MV-4-11 (cell line): ENCODE results near the gene TBCD.
"Not testable (repeated sequence)": the region's sequence is repeated elsewhere in the genome, so short reads cannot be mapped to it uniquely, and the experiment has no call there.

Source experiments
- DNase-seq: peaks from one replicate; lab custom pipeline; 2025; lab: John Stamatoyannopoulos, UW

The TBCD gene

DNA sequence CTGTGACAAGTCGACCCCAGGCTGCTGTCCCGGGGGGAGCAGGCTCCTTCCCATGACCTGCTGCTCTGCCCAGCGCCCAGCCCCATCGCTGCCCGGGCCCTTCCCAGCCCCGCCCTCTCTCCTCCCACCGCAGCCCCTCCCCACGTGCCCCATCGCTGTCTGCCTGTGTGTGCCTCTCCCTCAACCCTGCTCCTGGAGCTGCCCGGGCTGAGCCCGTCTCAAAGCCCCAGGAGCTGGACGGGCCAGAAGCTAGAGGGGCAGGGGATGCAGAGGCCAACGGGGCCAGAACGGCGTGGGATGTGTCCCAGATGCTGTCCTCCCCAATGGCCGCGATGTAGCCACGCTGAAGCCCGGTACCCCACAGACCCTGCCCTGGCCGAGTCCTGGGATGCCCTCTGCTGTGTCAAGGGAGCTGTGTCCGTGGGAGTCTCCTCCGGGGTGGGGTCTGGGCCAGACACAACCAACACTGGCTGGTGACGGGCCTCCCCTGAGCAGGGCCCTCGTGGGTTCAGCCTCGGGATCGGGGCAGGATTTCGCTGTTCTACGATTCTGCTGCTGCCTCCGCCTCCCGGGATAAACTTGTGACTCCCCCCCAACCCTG, 206.2 kb downstream of the TBCD start:
- DNase-seq, result no peak

GRCh38 chr17:82959242-82959930, 207.5 kb downstream of the TBCD start:
- DNase-seq, result no peak

- no peak for DNase-seq
Measured at GRCh38 chr17:82959990-82960418, 208.1 kb downstream of the TBCD start.

GRCh38 chr17:82960419-82961271, 208.8 kb downstream of the TBCD start:
- DNase-seq, result no peak

GRCh38 chr17:82961366-82962162, 209.7 kb downstream of the TBCD start:
- no peak for DNase-seq

- DNase-seq, result peak; percentile 28
Measured at GRCh38 chr17:82962163-82962720, 210.4 kb downstream of the TBCD start.

DNA sequence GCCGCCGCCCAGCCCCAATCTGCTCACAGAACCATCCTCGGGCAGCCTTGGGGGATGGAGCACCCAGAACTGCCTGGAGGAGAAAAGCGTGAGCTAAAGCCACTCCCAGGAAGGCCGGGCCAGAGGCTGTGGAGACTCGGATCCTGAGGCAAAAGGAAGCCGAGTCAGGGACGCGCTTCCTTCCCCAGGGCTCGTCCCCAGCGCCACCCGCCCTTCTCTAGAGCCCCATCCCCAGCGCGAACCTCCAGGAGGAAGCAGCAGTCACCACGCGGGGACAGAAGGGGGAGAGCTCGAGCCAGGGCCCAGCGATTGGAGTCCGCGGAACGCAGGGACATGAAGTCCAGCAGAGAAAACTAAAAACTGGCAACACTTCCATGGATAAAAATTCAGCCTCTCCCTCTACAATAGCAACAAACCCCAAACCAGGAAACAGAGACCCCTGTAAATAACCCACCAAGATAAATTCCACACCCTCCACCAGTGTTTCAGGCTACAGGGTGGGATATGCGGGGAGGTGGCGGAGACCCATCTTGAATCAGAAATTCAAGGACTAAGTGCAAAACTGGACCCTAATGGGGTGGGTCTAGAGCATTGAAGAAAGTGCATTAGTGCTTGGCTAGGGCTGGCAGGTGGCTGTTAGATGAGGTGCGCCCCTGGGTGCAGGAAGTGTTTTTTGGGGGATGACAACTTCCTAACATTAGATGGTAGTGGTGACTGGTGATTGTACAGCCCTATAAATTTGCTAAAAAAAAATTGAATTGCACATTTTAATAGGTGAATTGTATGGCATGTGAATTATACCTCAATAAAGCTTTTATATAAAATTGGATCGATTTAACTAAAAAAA, 211.5 kb downstream of the TBCD start:
- DNase-seq, result peak; percentile 51

DNA sequence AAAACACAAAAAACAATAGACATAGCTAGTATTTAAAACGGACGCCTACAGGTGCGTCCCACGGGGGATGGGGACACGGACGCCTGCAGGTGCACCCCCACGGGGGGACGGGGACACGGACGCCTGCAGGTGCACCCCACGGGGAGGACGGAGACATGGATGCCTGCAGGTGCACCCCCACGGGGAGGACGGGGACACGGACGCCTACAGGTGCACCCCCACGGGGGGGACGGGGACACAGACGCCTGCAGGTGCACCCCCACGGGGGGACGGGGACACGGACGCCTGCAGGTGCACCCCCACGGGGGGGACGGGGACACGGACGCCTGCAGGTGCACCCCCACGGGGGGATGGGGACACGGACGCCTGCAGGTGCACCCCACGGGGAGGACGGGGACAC, 212.6 kb downstream of the TBCD start:
- DNase-seq, result not testable (repeated sequence)

DNA sequence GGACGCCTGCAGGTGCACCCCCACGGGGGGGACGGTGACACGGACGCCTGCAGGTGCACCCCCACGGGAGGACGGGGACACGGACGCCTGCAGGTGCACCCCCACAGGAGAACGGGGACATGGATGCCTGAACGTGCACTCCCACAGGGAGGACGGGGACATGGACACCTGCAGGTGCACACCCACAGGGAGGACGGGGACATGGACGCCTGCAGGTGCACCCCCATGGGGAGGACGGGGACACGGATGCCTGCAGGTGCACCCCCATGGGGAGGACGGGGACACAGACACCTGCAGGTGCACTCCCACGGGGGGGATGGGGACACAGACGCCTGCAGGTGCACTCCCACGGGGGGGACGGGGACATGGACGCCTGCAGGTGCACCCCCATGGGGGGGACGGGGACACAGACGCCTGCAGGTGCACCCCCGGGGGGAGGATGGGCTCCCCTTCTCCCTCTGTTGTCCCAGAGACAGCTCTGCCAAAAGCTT, 213.0 kb downstream of the TBCD start:
- no peak for DNase-seq

GRCh38 chr17:82965371-82965770, 213.5 kb downstream of the TBCD start:
- no peak for DNase-seq

DNA sequence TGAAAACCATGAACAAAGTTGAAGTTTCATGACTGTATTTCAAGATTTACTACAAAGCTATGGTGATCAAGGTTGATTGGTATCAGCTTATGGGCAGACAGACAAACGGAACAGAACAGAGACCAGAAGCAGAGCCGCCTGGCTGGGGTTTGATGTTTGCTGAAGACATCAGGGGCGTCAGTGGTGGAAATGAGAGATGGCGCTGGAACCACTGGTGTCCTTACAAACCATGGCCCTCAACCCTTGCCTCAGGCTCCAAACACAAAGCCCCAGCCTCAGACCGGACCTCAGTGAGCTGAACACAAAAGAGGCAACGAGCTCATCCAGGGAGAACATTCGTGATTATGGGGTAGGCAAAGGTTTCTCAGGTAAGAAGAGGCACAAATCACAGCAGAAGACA, 214.6 kb downstream of the TBCD start:
- no peak for DNase-seq

DNA sequence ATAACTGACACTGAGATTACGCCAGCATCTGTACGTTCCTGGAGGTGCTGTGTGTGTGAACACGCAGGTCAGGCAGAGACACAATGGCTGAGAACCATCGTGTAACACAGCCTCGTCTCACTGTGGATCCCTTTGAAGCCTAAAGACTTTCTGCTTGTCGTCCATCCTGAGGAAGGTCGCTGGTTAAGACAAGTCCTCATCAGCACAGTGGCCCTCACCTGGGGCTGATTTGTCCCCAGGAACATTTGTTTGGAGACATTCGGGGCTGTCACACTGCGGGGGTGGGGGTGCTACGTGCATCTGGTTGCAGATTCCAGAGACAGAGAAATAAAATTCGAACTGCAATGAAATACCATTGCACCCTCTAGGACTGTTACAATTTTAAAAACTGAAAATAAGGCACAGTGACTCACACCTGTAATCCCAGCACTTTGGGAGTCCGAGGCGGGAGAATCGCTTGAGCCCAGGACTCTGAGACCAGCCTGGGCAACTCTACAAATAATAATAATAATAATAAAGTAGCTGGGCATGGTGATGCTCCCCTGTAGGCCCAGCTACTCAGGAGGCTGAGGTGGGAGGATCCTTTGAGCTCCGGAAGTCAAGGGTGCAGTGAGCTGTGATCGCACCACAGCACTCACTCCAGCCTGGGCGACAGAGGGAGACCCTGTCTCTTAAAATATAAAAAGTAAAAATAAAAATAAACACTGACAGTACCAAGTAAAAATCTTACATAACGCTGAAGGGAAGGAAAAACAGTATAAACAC, 215.6 kb downstream of the TBCD start:
- no peak for DNase-seq

DNA sequence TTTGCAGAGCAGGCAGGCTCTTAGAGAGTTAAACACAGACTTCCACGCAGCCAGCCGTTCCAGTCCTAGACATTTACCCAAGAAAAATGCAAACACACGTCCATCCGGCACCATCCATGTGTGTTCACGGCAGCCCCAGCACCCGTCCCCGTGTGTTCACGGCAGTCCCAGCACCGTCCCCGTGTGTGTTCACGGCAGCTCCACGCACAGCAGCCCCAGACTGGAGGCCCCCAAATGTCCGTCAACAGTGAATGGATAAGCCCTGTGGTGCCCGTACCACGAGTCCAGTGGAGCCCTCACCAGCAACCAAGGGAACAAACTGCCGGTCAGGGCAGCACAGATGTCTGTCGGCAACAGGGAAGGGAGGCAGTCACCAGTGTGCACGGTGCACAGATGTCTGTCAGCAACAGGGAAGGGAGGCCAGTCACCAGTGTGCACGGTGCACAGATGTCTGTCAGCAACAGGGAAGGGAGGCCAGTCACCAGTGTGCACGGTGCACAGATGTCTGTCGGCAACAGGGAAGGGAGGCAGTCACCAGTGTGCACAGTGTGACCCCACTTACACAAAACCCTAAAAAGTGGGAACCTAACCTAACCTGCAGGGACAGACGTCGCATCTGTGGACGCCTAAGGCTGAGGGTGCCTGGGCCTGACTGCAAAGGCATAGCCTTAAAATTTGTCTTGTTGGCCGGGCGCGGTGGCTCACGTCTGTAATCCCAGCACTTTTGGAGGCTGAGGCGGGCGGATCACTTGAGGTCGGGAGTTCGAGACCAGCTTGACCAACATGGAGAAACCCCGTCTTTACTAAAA, 216.4 kb downstream of the TBCD start:
- not testable (repeated sequence) for DNase-seq

- no peak for DNase-seq
Measured at GRCh38 chr17:82970067-82970466, 218.2 kb downstream of the TBCD start.

DNA sequence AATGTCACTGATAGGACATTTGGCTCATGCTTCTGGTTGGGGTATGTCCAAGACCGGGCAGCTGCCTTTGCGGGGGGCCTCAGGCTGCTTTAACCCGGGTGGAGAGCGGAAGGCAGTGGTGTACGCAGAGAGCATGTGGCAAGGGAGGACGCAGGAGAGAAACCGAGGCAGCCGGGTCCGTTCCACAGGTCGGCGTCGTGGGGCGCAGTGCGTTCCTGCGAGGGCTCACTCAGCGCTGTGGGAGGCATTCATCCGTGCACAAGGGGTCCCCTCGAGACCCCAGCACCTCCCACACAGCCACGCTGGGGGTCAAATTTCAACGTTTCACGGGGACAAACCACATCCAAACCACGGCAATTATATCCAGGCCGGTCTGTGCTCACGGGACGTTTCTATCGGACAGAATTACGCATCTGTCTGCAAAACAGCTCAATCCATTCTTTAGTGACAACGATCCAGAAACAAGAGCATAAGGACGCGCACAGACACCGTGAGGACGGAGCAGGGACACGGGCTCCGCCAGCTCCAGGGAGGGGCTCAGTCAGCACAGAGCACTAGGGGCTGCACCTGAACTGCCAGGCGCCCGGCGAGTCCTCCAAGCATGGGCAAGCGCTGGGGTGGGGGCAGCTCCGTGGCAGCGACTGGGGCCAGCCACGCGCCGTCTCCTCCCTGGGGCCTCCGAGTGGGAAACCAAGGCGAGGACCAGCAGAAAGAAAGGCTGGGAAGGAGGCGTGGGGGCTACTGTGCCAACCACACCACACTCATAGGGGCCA, 219.1 kb downstream of the TBCD start:
- DNase-seq, result no peak

DNA sequence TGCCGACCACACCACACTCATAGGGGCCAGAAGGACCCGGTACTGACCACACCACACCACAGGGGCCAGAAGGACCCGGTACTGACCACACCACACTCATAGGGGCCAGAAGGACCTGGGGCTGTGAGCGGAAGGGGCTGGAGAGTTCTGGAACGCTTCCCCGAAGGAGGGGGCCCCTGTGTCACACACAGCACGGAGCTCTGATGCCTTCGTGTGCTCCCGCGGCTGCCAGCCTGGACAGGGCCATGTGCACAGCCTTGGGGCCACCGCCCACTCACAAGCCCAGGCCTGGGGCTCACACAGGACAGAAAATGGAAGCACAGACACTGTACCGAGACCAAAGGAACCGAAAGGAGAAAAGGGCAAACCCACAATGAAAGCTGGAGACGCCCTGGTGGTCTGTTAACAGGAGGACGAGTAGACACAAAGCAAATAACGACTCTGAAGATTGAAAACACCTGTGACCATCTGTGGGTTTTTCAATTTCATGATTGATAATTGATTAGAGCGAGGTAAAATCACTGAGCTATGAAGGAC, 221.0 kb downstream of the TBCD start:
- DNase-seq, result no peak

- no peak for DNase-seq
Measured at GRCh38 chr17:82973456-82974135, 221.7 kb downstream of the TBCD start.
